ENCODE data around the gene AXIN1.
"Not testable (repeated sequence)": the region's sequence is repeated elsewhere in the genome, so short reads cannot be mapped to it uniquely, and the experiment has no call there.

The AXIN1 gene

GRCh38 chr16:331181-331814, 21.2 kb downstream of the AXIN1 start:
- not testable (repeated sequence) for DNase-seq

DNA sequence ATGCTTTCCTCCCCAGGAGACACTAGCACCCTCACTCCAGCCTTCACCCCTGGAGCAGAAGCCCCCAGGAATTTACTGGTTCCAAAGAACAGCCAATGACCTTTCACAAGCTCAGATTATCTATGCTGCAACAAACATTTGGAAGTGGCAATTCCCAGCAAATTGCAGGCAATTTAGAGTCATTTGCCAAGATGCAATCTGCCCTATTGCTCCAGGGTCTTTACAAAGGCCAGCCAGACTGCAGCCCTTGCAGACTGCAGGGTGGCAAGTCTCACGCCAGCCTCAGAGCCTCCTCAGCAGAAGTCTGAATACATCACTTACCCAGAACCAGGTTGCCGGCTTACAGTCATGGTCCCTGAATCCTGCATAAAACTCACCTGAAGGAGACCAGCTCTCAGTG, 21.8 kb downstream of the AXIN1 start:
- DNase-seq, result no peak

DNA sequence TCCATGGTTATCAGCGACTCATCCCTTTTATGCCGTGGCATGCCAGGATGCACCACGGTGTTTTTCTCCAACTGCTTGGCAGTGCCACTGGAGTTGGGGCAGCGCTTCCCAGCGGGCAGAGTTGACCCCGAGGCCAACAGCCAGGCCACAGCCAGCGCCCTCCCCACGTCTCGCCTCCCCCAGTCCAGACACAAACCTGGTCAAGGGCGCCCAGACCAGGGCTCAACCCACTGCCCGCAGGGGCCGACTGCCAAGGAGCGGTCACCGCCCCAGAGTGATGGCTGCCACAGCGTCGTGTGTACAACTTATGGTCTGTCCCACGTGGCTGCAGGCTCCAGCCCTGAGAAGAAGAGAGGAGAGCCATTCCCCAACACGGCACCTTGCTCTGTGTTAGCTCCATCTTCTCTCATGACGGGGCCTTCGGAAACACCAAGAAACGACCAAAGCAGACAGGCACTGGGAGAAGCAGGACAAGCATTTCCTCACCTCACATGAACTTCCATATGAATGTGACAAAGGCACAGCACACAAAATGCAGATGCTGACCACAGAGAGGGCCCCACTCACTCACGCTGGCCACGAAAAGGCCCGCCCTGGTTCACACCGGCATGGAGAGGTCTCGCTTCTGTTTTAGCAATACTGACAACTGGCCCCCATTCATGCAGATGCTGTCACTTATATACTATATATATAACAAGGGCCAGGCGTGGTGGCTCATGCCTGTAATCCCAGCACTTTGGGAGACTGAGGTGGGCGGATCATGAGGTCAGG, 27.0 kb downstream of the AXIN1 start:
- DNase-seq, result no peak

GRCh38 chr16:324451-325334, 27.8 kb downstream of the AXIN1 start:
- peak; percentile 55 for DNase-seq

DNA sequence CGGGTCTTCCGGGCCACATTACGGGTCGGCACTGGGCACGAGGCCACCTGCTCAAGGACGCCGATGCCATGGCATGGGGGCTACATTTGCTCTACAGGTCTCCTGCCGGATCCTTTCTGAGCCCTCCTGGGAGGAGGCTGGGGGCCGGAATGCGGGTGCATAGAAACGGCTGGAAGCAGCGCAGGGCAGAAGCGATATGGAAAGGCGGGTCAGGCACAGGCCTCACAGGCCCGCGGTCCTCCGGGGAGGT, 28.4 kb downstream of the AXIN1 start:
- DNase-seq, result no peak

DNA sequence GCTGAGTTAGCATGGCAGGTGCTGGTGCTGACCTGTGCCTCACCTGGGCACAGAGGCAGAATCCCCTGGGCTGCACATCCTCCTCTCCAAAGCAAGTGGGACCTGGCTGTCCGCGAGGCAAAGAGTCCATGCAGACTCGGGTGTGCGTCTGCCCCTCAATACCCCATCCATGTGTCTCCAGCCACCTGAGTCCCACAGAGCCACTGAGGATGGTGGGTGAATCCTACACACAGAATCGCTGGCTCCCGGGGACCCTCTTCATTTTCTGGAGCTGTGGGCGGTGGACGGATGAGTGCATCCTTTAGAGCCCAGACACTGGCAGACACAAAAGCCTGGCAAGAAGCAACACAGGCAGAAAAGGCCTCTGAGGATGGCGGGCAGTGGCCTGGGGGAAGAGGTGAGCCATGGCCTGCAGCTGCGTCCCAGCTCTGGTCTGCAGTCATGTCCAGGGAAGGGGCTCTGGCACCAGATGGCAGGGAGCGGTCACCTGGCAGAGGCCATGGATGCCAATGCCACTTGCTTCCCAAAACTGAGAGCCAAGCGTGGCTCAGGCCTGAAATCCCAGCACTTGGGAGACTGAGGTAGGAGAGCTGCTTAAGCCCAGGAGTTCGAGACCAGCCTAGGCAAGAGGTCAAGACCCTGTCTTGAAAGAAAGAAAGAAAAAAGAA, 29.9 kb downstream of the AXIN1 start:
- DNase-seq, result no peak

DNA sequence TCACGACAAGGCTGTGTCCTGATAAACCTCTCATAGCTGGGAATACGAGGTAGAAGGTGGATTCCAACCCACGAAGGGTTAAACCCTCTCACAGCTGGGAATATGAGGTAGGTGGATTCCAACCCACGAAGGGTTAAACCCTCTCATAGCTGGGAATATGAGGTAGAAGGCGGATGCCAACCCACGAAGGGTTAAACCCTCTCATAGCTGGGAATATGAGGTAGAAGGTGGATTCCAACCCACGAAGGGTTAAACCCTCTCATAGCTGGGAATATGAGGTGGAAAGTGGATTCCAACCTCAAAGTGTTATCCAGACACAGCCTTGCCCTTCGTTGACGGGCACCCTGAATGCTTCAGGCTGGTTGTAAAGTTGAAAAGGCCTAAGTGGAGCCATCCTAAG, 31.0 kb downstream of the AXIN1 start:
- DNase-seq, result no peak

DNA sequence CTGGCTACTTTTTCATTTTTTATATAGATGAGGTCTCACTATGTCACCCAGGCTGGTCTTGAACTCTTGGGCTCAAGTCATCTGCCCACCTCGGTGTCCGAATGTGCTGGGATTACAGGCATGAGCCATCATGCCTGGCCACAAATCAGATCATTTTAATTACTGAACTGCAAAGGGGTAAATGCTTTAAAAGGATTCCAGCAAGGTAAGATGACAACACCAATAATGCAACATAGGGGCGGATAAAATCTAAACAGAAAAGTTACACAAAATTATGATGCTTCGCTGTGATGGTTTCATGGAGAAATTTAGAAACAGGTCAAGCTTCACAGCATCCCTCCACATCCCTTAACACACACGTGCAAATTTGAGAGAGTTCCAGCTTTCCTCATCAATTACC, 32.3 kb downstream of the AXIN1 start:
- no peak for DNase-seq

GRCh38 chr16:318628-319027, 33.9 kb downstream of the AXIN1 start:
- DNase-seq, result no peak

GRCh38 chr16:317583-317982, 34.9 kb downstream of the AXIN1 start:
- DNase-seq, result no peak

- DNase-seq, result no peak
These were observed 35.6 kb downstream of the AXIN1 start for GRCh38 chr16:316741-317464.

DNA sequence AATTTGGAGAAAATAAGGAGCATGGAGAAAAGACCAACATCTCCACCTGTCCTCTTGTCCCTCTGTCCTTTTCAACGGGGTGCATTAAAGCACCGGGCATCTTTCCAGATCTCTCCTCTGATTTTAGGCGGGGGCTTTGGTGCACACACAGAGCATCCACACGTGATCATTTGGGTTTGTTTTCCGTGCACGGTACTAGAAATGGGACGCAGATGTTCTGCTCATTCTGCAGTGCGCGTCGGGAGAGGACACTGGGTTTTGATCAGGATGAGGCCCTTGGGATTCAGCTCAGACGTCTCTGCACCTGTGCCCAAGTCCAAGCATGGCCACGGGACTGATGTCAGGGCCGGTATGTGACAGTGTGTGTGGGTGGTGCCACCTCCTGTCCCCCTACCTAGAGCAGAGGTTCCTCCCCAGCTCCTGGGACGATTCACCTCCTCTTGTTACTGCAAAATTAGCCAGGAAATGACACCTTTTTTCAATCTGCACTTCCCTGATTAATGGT, 37.7 kb downstream of the AXIN1 start:
- DNase-seq, result no peak

- no peak for DNase-seq
These were observed 38.2 kb downstream of the AXIN1 start for GRCh38 chr16:314351-314750.

GRCh38 chr16:311725-312124, 40.8 kb downstream of the AXIN1 start:
- no peak for DNase-seq

GRCh38 chr16:309476-309875, 43.0 kb downstream of the AXIN1 start:
- no peak for DNase-seq

DNA sequence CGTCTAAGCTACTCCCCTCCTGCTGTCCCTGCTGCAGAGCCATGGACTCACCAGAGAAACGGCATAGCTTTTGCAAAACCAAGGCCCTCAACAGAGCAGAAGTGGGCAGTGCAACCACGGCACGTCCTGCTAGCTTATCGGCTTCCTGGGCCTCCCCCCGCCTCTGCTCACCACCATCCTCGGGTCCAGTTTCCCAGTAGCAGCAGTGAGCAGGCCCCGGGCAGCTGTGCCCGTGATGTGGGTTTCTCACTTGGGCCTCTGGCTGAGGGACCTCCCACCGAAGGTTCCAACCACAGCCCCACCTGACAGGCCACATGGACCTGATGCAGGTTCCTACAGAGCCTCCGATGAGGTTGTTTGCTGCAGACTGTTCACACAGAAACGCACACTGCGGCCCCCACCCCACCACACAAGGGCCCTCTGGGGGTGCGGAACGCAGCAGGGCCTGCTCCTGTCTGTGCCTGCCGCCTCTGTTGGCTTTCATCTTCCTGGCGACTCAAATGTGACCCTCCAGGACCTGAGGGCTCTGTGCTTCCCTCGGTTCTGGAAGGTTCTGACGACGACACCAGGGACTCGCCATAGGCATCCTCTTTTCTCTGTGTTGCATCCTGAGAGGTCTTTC, 44.7 kb downstream of the AXIN1 start:
- no peak for DNase-seq

DNA sequence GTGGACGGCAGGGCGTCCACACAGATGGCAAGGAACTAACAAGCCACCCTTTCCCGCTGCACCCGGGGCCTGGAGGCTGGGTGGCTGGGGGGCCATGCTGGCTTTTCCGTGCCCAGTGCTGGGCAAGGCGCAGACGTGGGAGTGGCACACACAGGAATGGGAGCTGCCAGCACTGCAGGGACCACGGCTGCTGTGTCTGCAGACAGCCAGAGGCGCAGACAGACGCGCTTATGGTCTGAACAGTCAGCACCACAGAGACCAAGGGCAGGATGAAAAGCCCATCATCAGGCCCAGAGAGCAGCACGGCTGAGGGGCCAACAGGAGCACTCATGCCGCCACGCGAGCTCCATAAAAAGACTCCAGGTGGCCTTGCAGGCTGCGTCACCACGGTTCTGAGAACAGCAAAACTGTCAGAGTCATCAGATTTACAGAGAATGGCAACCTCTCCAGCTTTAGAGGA, 45.6 kb downstream of the AXIN1 start:
- no peak for DNase-seq

DNA sequence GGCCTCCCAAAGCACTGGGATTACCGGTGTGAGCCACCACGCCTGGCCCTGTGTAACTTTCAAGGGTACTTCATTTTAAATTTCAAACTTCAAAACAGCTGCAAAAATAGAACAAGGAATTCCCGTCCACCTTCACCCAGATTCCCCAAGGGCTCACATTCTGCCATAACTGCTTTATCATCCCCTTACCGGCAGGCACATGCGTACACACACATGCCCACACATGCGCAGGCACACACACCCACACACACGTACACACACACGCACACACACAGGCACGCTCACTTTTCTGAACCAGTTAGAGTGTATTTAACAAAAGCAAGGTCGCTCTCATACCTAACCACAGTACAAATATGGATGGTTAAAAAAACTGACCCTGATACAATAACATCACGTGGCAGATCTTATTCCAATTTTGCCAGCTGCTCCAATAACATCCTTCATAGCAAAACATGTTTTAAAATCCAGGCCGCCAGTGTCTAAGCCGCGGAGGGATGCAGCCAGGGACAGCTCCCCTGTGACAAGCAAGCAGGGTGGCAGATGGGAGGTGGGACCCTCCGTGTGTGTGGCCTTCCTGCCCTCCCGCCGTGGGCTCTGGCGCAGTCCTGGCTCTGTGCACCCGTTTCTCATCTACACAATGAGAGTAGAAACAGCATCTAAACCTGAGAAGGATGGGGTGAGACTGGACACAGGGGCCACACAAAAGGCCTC, 46.5 kb downstream of the AXIN1 start:
- DNase-seq, result no peak

- DNase-seq, result no peak
These were observed 48.6 kb downstream of the AXIN1 start for GRCh38 chr16:303760-304505.

DNA sequence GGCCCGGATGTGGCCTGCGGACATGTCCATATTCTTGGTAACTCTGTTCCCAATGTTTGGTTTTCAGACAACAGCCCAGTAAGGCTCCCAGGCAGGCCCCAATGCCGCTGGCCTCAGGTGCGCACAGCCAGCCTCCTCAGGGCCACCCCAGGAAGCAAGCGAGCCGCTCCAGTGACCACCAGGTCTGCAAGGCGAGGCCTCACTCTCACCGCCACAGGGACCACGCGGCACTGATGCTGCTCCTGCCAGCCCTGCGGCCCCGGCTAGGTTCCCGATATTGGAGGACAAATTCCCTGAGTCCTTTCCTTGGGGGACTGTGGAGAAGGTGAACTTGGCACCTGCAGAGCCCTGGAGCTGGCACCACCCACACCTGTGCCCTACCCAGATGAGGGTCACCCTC, 50.6 kb downstream of the AXIN1 start:
- no peak for DNase-seq

GRCh38 chr16:301235-301634, 51.3 kb downstream of the AXIN1 start:
- DNase-seq, result no peak
